ENCODE data around the gene EHMT2. TPM values are rescaled to one million over a fixed set of nuclear protein-coding genes. Genes with fewer than 3 reads are reported as not detected.
A peak's percentile ranks its signal among the peaks of the same experiment; 100 is the strongest.

The EHMT2 gene
- total and polyA plus RNA-seq, 7 donors: 6.8 to 20.8 (median 8.4) TPM

DNA sequence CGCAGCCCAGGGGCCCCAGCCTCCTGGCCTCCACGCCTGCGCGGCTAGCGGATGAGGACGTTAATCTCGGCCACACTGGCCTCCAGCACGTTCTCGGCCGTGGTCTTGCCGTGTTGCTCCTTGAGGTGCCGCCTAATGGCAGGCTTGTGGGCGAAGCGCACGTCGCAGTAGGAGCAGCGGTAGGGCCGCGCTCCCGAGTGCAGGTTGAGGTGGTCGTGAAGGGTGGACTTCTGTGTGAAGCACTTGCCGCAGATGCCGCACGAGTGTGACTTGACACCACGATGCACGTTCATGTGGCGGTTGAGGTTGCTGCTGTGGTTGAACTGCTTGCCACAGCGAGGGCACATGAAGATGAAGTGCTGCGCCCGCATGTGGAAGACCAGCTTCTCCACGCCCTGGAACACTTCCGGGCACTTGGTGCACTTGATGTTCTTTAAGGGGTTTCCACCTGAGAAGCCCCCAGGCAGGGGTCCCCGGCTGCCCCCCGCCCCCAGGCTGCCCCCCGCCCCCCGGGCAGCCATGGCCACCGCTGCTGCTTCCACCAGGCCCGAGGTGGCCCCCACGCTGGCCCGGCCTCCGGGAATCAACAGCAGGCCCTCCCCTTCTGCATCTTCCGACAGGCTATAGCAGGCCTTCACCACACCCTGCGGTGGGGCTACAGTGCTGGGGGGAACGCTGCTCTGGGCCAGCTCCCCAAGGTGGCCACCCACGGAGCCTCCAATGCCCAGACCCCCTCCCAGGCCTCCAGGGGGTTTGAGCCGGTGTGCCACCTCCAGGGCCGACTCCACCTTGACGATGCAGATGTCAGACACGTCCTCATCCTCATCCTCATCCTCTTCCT is 2.6 kb upstream of the EHMT2 start:
- H3K36me3 ChIP-seq (ENCODE audit: insufficient read depth in 1 of 2, low read depth in 1 of 2): peaks cover 0 to 10% of the 10 kb centered on the region in 2 donors
- H3K9me3 ChIP-seq: no peaks in the 10 kb centered on the region
- ATAC-seq (no peak), DNase-seq (no peak)
- 76 to 81% (median 79%) methylated on average over 42 to 49 of the region's 49 CpGs for WGBS, 3 donors
- no peak overlapping the region for H3K4me3 ChIP-seq
- TF ChIP-seq, protein P1, sequence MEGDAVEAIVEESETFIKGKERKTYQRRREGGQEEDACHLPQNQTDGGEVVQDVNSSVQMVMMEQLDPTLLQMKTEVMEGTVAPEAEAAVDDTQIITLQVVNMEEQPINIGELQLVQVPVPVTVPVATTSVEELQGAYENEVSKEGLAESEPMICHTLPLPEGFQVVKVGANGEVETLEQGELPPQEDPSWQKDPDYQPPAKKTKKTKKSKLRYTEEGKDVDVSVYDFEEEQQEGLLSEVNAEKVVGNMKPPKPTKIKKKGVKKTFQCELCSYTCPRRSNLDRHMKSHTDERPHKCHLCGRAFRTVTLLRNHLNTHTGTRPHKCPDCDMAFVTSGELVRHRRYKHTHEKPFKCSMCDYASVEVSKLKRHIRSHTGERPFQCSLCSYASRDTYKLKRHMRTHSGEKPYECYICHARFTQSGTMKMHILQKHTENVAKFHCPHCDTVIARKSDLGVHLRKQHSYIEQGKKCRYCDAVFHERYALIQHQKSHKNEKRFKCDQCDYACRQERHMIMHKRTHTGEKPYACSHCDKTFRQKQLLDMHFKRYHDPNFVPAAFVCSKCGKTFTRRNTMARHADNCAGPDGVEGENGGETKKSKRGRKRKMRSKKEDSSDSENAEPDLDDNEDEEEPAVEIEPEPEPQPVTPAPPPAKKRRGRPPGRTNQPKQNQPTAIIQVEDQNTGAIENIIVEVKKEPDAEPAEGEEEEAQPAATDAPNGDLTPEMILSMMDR (IDR thresholded peaks at IDR 0.05): no peak
- H3K27me3 ChIP-seq (ENCODE audit: insufficient read depth in 3 of 3, low read length in 2 of 3): no peaks in the 10 kb centered on the region
- peaks cover 19% of the 10 kb centered on the region for H3K4me1 ChIP-seq
- intact Hi-C loops (cut with DNase I): loop anchor here (5.0 to 10.0 kb wide), 2 partner anchors 52 to 355 kb away; partner anchors contain the start of genes ATP6V1G2 (in 1 of the 2), DDX39B (in 1 of the 2) and NFKBIL1 (in 1 of the 2)
- no peak overlapping the region for H3K27ac ChIP-seq

DNA sequence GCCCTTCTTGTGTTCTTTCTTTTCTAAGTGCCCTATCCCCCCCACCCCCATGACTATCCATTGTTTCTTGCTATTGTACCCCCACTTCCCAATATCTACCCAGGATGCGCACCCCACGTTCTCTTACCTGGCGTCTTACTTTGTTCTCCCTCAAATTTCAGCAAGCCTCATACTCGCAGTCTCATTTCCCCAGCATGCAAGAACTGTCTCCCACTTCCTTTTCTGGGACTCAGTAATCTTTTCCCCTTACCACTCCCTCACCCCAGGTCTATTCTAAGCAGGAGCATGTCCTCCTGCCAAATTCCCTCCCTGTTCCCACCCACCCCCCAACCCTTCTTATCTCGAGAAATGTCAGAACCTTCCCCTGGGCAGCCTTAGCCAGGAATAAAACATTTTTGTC is 1.7 kb upstream of the EHMT2 start:
- no peak for ATAC-seq
- peaks cover 0 to 19% of the 10 kb centered on the region in 2 donors for H3K36me3 ChIP-seq (ENCODE audit: insufficient read depth in 1 of 2, low read depth in 1 of 2)
- intact Hi-C loops (cut with DNase I): loop anchor here in 1 of 2 donors (10.0 kb wide), 1 partner anchor 354 kb away; the partner anchor contains the start of genes ATP6V1G2, DDX39B and NFKBIL1
- no peaks in the 10 kb centered on the region for H3K27me3 ChIP-seq (ENCODE audit: insufficient read depth in 3 of 3, low read length in 2 of 3)
- TF ChIP-seq, protein P1 (IDR thresholded peaks at IDR 0.05): no peak
- H3K4me3 ChIP-seq: peak overlapping the region; percentile 77
- no peak overlapping the region for H3K27ac ChIP-seq
- peaks cover 19% of the 10 kb centered on the region for H3K4me1 ChIP-seq
- 74 to 79% (median 75%) methylated on average over 5 of the region's 5 CpGs for WGBS, 3 donors
- DNase-seq: no peak
- H3K9me3 ChIP-seq: no peaks in the 10 kb centered on the region

DNA sequence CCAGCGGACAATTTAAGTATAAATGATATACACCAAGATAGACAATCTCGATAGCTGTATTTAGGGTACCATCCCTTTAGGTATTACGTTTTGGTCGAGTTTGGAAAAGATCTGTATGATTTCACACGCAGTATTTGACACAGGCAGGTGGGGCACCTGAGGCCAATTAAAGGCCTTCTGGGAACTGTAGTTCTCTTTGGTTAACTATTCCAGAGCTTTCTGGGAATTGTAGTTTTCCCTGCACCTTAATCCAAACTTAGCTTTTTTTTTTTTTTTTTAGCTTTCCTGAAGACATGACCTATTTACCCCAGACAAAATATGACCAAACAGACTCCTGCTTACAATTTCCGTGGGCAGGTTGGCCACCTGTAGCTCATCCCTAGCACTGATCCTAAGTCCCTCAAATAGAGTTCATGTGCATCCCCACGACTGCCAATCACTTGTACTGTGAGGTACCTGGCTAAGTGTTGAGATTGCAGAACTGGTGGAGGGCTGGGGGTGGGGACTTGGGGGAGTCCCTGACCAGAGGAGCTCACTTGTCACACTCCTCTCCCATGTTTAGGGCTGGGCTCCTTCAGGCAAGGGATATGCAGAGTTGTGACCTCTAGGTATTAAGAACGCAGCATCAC is 999 bp upstream of the EHMT2 start:
- H3K36me3 ChIP-seq (ENCODE audit: insufficient read depth in 1 of 2, low read depth in 1 of 2): peaks cover 0 to 26% of the 10 kb centered on the region in 2 donors
- DNase-seq (no peak), ATAC-seq (peak in 3 of 4 donors; percentile 34 to 69 (median 47))
- 14 to 18% (median 15%) methylated on average over 8 of the region's 8 CpGs for WGBS, 3 donors
- peak overlapping the region; percentile 77 for H3K4me3 ChIP-seq
- H3K9me3 ChIP-seq: no peaks in the 10 kb centered on the region
- peaks cover 19% of the 10 kb centered on the region for H3K4me1 ChIP-seq
- H3K27me3 ChIP-seq (ENCODE audit: insufficient read depth in 3 of 3, low read length in 2 of 3): no peaks in the 10 kb centered on the region
- peak overlapping the region; percentile 85 for H3K27ac ChIP-seq
- intact Hi-C loops (cut with DNase I): loop anchor here in 1 of 2 donors (10.0 kb wide), 1 partner anchor 354 kb away; the partner anchor contains the start of genes ATP6V1G2, DDX39B and NFKBIL1
- TF ChIP-seq, protein P1 (IDR thresholded peaks at IDR 0.05): no peak

DNA sequence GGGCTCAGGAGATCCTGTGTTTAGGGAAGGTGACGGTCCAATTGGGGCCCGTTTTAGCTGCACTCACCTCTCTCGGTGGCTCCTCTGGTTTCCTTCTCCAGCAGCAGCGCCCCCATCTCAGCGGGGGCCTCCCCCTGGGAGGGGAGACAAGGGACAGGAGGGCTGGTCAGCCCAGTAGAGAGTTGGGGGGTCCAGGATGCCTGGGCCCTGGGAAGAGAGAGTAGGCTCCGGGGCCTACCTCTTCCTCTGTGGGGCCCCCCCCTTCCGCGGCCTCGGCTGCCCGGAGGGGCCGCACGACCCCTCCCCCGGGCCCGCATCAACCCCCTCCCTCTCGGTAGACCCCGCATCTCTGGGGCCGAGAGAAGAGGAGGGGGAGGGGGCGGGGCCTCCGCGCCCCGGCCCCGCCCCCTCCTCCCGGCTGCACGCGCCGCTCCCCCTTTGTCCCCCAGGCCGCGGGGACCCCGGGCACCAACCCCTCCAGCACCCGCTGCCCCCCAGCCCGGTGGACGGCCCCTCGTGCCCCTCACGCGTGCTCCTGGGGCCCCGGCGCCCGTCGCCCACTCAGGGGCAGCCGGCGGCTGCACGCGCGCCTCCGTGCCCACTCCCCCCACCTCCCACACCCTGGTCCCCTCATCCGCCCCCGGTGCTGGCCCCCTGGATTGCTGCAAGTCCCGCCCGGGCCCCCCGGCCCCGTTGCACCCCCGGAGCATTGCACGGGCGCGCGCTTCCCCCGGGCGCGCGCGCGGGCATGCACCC is 464 bp downstream of the EHMT2 start:
- Histone ChIP-seq H3K4me1 (peaks cover 15% of the 10 kb centered on the region), H3K27me3 (ENCODE audit: insufficient read depth in 3 of 3, low read length in 2 of 3) (no peaks in the 10 kb centered on the region), H3K9me3 (no peaks in the 10 kb centered on the region), H3K27ac (peak overlapping the region; percentile 85), H3K36me3 (ENCODE audit: insufficient read depth in 1 of 2, low read depth in 1 of 2) (peaks cover 0 to 41% of the 10 kb centered on the region in 2 donors), H3K4me3 (peak overlapping the region; percentile 77)
- DNase-seq: no peak
- 1 to 10% (median 6%) methylated on average over 7 to 62 of the region's 62 CpGs for WGBS, 3 donors
- no peak for ATAC-seq
- TF ChIP-seq, protein P1 (IDR thresholded peaks at IDR 0.05): no peak
- intact Hi-C loops (cut with DNase I): loop anchor here in 1 of 2 donors (2.0 to 10.0 kb wide), 2 partner anchors 62 to 352 kb away; partner anchors contain the start of genes ATP6V1G2, DDX39B and NFKBIL1
